GM12878 (cell line): ENCODE data around the gene CSF3R. TPM values are rescaled to one million over a fixed set of nuclear protein-coding genes. Genes with fewer than 3 reads are reported as not detected.

ENCODE experiments used
- ATAC-seq: fragments of 200-7000 bp; cut with Tn5 transposase; 3 replicates; pipeline ENCODE4 v1.9.1; 2020; ENCODE audit warnings: mild to moderate bottlenecking, moderate library complexity
- BruUV-seq: library from RNA; stranded (reverse); fragments of 400-500 nt; replicated peaks from 2 replicates; lab custom pipeline; 2021; lab: Mats Ljungman, UMichigan
- CTCF ChIA-PET: fragments of 300-600 bp; sonication (Branson Sonifier 250); formaldehyde crosslinking; extraction: SDS; loops from one replicate; lab custom pipeline; 2021; ENCODE audit warnings: inconsistent platforms; lab: Yijun Ruan, JAX
- POLR2A ChIA-PET: fragments of 350-600 bp; formaldehyde crosslinking; extraction: SDS; loops from one replicate; lab custom pipeline; 2021; ENCODE audit warnings: inconsistent platforms; lab: Charles Lee
- RAD21 ChIA-PET: fragments of 300-600 bp; sonication (Branson Sonifier 250); formaldehyde crosslinking; loops from one replicate; lab custom pipeline; 2023; ENCODE audit warnings: antibody characterized with exemption; ENCODE audit not compliant: unreplicated experiment; lab: Charles Lee
- SMC1A ChIA-PET: fragments of 300-600 bp; sonication (Branson Sonifier 250); formaldehyde crosslinking; loops from one replicate; lab custom pipeline; 2023; ENCODE audit not compliant: unreplicated experiment, uncharacterized antibody; lab: Charles Lee
- DNase-seq: peaks from one replicate; pipeline ENCODE4 v3.0.0-alpha.2; 2011; ENCODE audit warnings: low read depth, low spot score
- FAIRE-seq: peaks from 3 replicates; lab custom pipeline; 2011; peaks lifted over from hg19 to GRCh38; lab: Jason Lieb, UNC
- H2AFZ ChIP-seq: 2 replicates; pipeline ENCODE4 v1.6.0; 2011; ENCODE audit warnings: low read depth, low read length, control low read depth; ENCODE audit not compliant: control insufficient read depth
- H3K27ac ChIP-seq: 2 replicates; pipeline ENCODE4 v1.5.1; 2011; ENCODE audit warnings: control low read depth; ENCODE audit not compliant: control insufficient read depth, insufficient read depth
- H3K27me3 ChIP-seq, 2 experiments: replicated peaks in 1 of 2; 2 replicates each; pipeline versions ENCODE4 v1.6.0 to v1.6.1; 2011; ENCODE audit warnings: low read length in 1 of 2; ENCODE audit not compliant: control insufficient read depth in 2 of 2, insufficient read depth in 2 of 2
- H3K36me3 ChIP-seq, 2 experiments: 2 replicates each; pipeline ENCODE4 v1.5.1; 2011; ENCODE audit warnings: low read length in 1 of 2; ENCODE audit not compliant: control insufficient read depth in 2 of 2, insufficient read depth in 2 of 2
- H3K4me1 ChIP-seq: 2 replicates; pipeline ENCODE4 v1.6.1; 2011; ENCODE audit warnings: mild to moderate bottlenecking, low read length, moderate library complexity, mixed read lengths; ENCODE audit not compliant: control insufficient read depth, insufficient read depth
- H3K4me2 ChIP-seq: 2 replicates; pipeline ENCODE4 v1.6.0; 2011; ENCODE audit warnings: control low read depth; ENCODE audit not compliant: control insufficient read depth, insufficient read depth
- H3K4me3 ChIP-seq: fragments of 200-600 bp; sonication (generic); 2 replicates; pipeline ENCODE4 v1.5.1; 2016
- H3K79me2 ChIP-seq: 2 replicates; pipeline ENCODE4 v1.6.0; 2011; ENCODE audit warnings: low read length; ENCODE audit not compliant: control insufficient read depth, insufficient read depth
- H3K9ac ChIP-seq: 2 replicates; pipeline ENCODE4 v1.8.0; 2011; ENCODE audit warnings: low read length, control low read depth, mixed read lengths; ENCODE audit not compliant: control insufficient read depth, insufficient read depth
- H3K9me3 ChIP-seq: replicated peaks from 3 replicates; pipeline ENCODE4 v1.5.1; 2011; ENCODE audit warnings: mild to moderate bottlenecking, low read length; ENCODE audit not compliant: control insufficient read depth, insufficient read depth
- H4K20me1 ChIP-seq: 2 replicates; pipeline ENCODE4 v1.6.0; 2011; ENCODE audit not compliant: control insufficient read depth, insufficient read depth
- HSF1 ChIP-seq: fragments of 150-350 bp; IDR thresholded peaks from 2 replicates; pipeline ENCODE4 v1.6.1; 2014; ENCODE audit warnings: mild to moderate bottlenecking, low read depth, low read length
- NFYB ChIP-seq: IDR thresholded peaks from 2 replicates; pipeline ENCODE4 v1.6.1; 2011; ENCODE audit warnings: low read depth, mild to moderate bottlenecking, low read length, improper control_type of control experiment, moderate library complexity; ENCODE audit not compliant: insufficient read depth
- PKNOX1 ChIP-seq: fragments of 450-650 bp; IDR thresholded peaks from 2 replicates; pipeline ENCODE4 v1.6.1; 2016; ENCODE audit warnings: mild to moderate bottlenecking
- SMC3 ChIP-seq: IDR thresholded peaks from 2 replicates; pipeline ENCODE4 v1.6.1; 2011; ENCODE audit warnings: low read length, improper control_type of control experiment, borderline replicate concordance
- SUZ12 ChIP-seq: fragments of 200-600 bp; sonication (generic); IDR thresholded peaks from one replicate; pipeline ENCODE4 v1.6.1; 2018; ENCODE audit warnings: antibody characterized with exemption, mild to moderate bottlenecking; ENCODE audit not compliant: unreplicated experiment
- TAF1 ChIP-seq: IDR thresholded peaks from 2 replicates; pipeline ENCODE4 v1.6.1; 2011; ENCODE audit warnings: mild to moderate bottlenecking, low read depth, low read length, borderline replicate concordance
- ZNF592 ChIP-seq: fragments of 450-650 bp; IDR thresholded peaks from 2 replicates; pipeline ENCODE4 v1.6.1; 2017; ENCODE audit warnings: mild to moderate bottlenecking, moderate library complexity
- WGBS: methylation state at CpG from one replicate; pipeline ENCODE4 v1.1.6; 2016; ENCODE audit warnings: low lambda C conversion rate; ENCODE audit not compliant: insufficient replicate concordance, insufficient coverage; ENCODE audit errors: missing lambda C conversion rate; 5-methylcytosine and 5-hydroxymethylcytosine counted together
- in situ Hi-C: fragments of 300-500 bp; cut with MboI; formaldehyde crosslinking; loops from 9 replicates; pipeline ENCODE4 v1.14.3; 2018; ENCODE audit warnings: mixed read lengths
- intact Hi-C: fragments of 100-400 bp; cut with micrococcal nuclease; formaldehyde crosslinking; loops from one replicate; pipeline ENCODE4 v1.14.2; 2022; ENCODE audit not compliant: unreplicated experiment
- polyA plus RNA-seq, 11 experiments: library from polyadenylated mRNA; depleted of rRNA in 4 of 11; unstranded in 6 of 11; stranded (reverse) in 5 of 11; fragments of >200 nt; fragmentation: Nextera tagmentation in 4 of 11; fragmentation: Illumina TruSeq in 1 of 11; extraction: Ambion mirVana in 4 of 11; extraction: Trizol in 1 of 11; gene quantifications; 1 replicate in 1 of 11; 2 replicates in 10 of 11; pipeline versions ENCODE4 v1.2.1 to v1.2.3, GENCODE V29; 2011 to 2016; ENCODE audit warnings: inconsistent platforms in 2 of 11, missing spikeins in 2 of 11, low read depth in 1 of 11
- total RNA-seq, 4 experiments: library from RNA; depleted of rRNA in 3 of 4; stranded (reverse); fragments of >200 nt in 3 of 4; fragmentation: Illumina TruSeq in 1 of 4; extraction: Trizol in 1 of 4; gene quantifications; 2 replicates each; pipeline versions ENCODE4 v1.2.1 to v1.2.3, GENCODE V29; 2013 to 2021

CSF3R gene
- total and polyA plus RNA-seq, 10 of the 15 experiments (the other 5 are each of a cell fraction or from before 2014, with no cell fraction given) = 0.13 TPM; not detected in 9

GRCh38 chr1:36520056-36520455 is 37.3 kb upstream of the CSF3R start:
- no peak for FAIRE-seq

More at GRCh38 chr1:36520056-36520455, 37.3 kb upstream of the CSF3R start:
- ChIA-PET CTCF (no interaction called here), SMC1A (no interaction called here), POLR2A (no interaction called here)
- ATAC-seq (no peak), DNase-seq (no peak)
- no peak overlapping the region for H2AFZ ChIP-seq
- H3K4me2 ChIP-seq = no peak overlapping the region
- H3K9ac ChIP-seq = no peak overlapping the region
- H3K4me1 ChIP-seq = no peaks in the 10 kb centered on the region
- no peak overlapping the region for H3K27ac ChIP-seq
- 33% methylated on average over 8 of the region's 8 CpGs for WGBS
- in situ Hi-C loops = no loop called here
- no peaks in the 10 kb centered on the region for H3K36me3 ChIP-seq
- no peaks in the 10 kb centered on the region for H3K9me3 ChIP-seq
- no peaks in the 10 kb centered on the region for H3K79me2 ChIP-seq
- TF ChIP-seq TAF1 (no peak), NFYB (no peak), PKNOX1 (no peak), SMC3 (no peak), ZNF592 (no peak), SUZ12 (no peak), HSF1 (no peak)
- TF ChIP-seq, all 136 proteins: peak for 0
- intact Hi-C loops = no loop called here
- no TSS peak for BruUV-seq
- Histone ChIP-seq H3K27me3 (no peaks in the 10 kb centered on the region), H3K4me3 (no peak overlapping the region), H4K20me1 (no peaks in the 10 kb centered on the region)
- RAD21 ChIA-PET = no interaction called here
